ENCODE measurements around the gene MEIS1. TPM values are rescaled to one million over a fixed set of nuclear protein-coding genes. Genes with fewer than 3 reads are reported as not detected.

MEIS1 gene
- total and polyA plus RNA-seq, 2 donors (not counting 3 experiments of a cell fraction or from before 2014, with no cell fraction given): 10.0 to 26.5 TPM

GRCh38 chr2:66561645-66562303 lies 126.8 kb downstream of the MEIS1 start:
- no peak overlapping the region for H3K4me3 ChIP-seq (replicated peaks in 1 of 3; ENCODE audit: insufficient read depth in 1 of 3, low read depth in 1 of 3, low read length in 3 of 3)
- no peaks in the 10 kb centered on the region for H3K9me1 ChIP-seq (replicated peaks; ENCODE audit: control insufficient read depth, extremely low read depth, insufficient read depth, low read length)
- TF ChIP-seq JUN (IDR thresholded peaks at IDR 0.05; ENCODE audit: borderline replicate concordance, insufficient read depth, insufficient read length, low read depth) (no peak), POLR2A (IDR thresholded peaks at IDR 0.05; ENCODE audit: low read depth, low read length) (no peak), EZH2 (IDR thresholded peaks at IDR 0.05; ENCODE audit: borderline replicate concordance, low read depth, low read length, severe bottlenecking) (no peak), GATA2 (IDR thresholded peaks at IDR 0.05; ENCODE audit: insufficient read depth, insufficient read length, low read depth, low read length) (no peak), MYC (IDR thresholded peaks at IDR 0.05; ENCODE audit: low read depth, low read length) (no peak), POLR2AphosphoS5 (IDR thresholded peaks at IDR 0.05; ENCODE audit: insufficient read depth, low read depth, low read length) (no peak), MAX (IDR thresholded peaks at IDR 0.05; ENCODE audit: insufficient read depth, insufficient read length) (no peak), FOS (IDR thresholded peaks at IDR 0.05; ENCODE audit: borderline replicate concordance, insufficient read depth, low read length) (no peak)
- peak overlapping the region; percentile 46 for H2AFZ ChIP-seq (ENCODE audit: low read depth, low read length)
- H3K9me3 ChIP-seq (replicated peaks; ENCODE audit: control insufficient read depth, insufficient read depth, low read length): no peaks in the 10 kb centered on the region
- no peaks in the 10 kb centered on the region for H3K27me3 ChIP-seq (ENCODE audit: control insufficient read depth in 2 of 2, insufficient read depth in 2 of 2, low read length in 2 of 2)
- intact Hi-C loops (cut with micrococcal nuclease) (loop anchor here (1.0 to 5.0 kb wide), 2 partner anchors 54 to 126 kb away; partner anchors contain the start of gene MEIS1), dilution Hi-C loops (cut with MboI; ENCODE audit: extremely low pct_ligation_motif_present, low sequenced_read_pairs) (no loop called here)
- CTCF ChIA-PET: no interaction called here
- DNase-seq (ENCODE audit: low read depth, low spot score) (peak; percentile 34), FAIRE-seq (no peak)
- H3K9ac ChIP-seq (replicated peaks; ENCODE audit: extremely low read depth, insufficient read depth, low read length): no peak overlapping the region
- peaks cover 20% of the 10 kb centered on the region for H3K4me1 ChIP-seq (ENCODE audit: control insufficient read depth, extremely low read depth, insufficient read depth, low read length)
- H3K79me2 ChIP-seq (ENCODE audit: control insufficient read depth, insufficient read depth, low read length): no peaks in the 10 kb centered on the region
- H3K4me2 ChIP-seq (ENCODE audit: insufficient read depth, low read length): peak overlapping the region; percentile 48
- H3K36me3 ChIP-seq (ENCODE audit: control insufficient read depth in 2 of 2, extremely low read depth in 1 of 2, insufficient read depth in 2 of 2, low read length in 2 of 2): no peaks in the 10 kb centered on the region
- BruUV-seq (replicated peaks): no TSS peak
- POLR2A ChIA-PET: interaction anchor here (0.6 kb wide), 1 partner anchor 13 kb away, joined by 3 read pairs; no protein-coding TSS in a partner anchor
- H4K20me1 ChIP-seq (replicated peaks; ENCODE audit: control insufficient read depth, extremely low read depth, insufficient read depth, low read length): no peaks in the 10 kb centered on the region
- H3K27ac ChIP-seq (ENCODE audit: insufficient read depth, low read depth, low read length): peak overlapping the region; percentile 55

Data from endothelial cell of umbilical vein (primary cell).